HCT116 (cell line): ENCODE measurements around the gene FERMT3. TPM values are rescaled to one million over a fixed set of nuclear protein-coding genes. Genes with fewer than 3 reads are reported as not detected.

Experiments
- ATAC-seq: fragments of 200-7000 bp; cut with Tn5 transposase; 2 replicates; pipeline ENCODE4 v1.9.1; 2020; ENCODE audit warnings: mild to moderate bottlenecking, moderate library complexity
- BruUV-seq: library from RNA; stranded (reverse); fragments of 400-500 nt; replicated peaks from 2 replicates; lab custom pipeline; 2021; lab: Mats Ljungman, UMichigan
- CTCF ChIA-PET: fragments of 300-600 bp; sonication (Branson Sonifier 250); formaldehyde crosslinking; loops from one replicate; lab custom pipeline; 2021; ENCODE audit warnings: antibody characterized with exemption; lab: Charles Lee
- POLR2A ChIA-PET: fragments of 300-600, 350-600 bp; sonication (Branson Sonifier 250); formaldehyde crosslinking; loops from one replicate; lab custom pipeline; 2021; ENCODE audit warnings: antibody characterized with exemption; lab: Charles Lee
- RAD21 ChIA-PET, 2 experiments: fragments of 300-600 bp; sonication (Branson Sonifier 250); formaldehyde crosslinking; loops; one replicate each; lab custom pipeline; 2023; ENCODE audit warnings: low total read pairs in 2 of 2; ENCODE audit not compliant: uncharacterized antibody in 2 of 2, unreplicated experiment in 2 of 2, low non-redundant PET in 1 of 2; lab: Charles Lee
- DNase-seq: peaks from one replicate; pipeline ENCODE4 v3.0.0-alpha.2; 2010; ENCODE audit warnings: low read depth, low spot score
- H2AFZ ChIP-seq: fragments of 200-600 bp; shearing (Covaris generic), sonication (generic); 2 replicates; pipeline ENCODE4 v1.6.1; 2017; ENCODE audit warnings: low read depth, mixed run types, mixed read lengths, antibody characterized with exemption, low read length; ENCODE audit not compliant: poor library complexity, severe bottlenecking
- H3K27ac ChIP-seq: 2 replicates; pipeline ENCODE4 v1.5.1; 2012; ENCODE audit warnings: low read depth, low read length
- H3K27me3 ChIP-seq: fragments of 200-600 bp; sonication (generic); 2 replicates; pipeline ENCODE4 v1.6.1; 2016; ENCODE audit warnings: mixed run types, low read length, mixed read lengths; ENCODE audit not compliant: insufficient read depth
- H3K36me3 ChIP-seq, 2 experiments: fragments of 200-500 bp in 1 of 2; fragments of 200-600 bp in 1 of 2; sonication (Bioruptor generic) in 1 of 2; sonication (generic) in 1 of 2; 2 replicates each; pipeline versions ENCODE4 v1.5.1 to v1.6.1; 2014 to 2016; ENCODE audit warnings: low read length in 2 of 2, inconsistent platforms in 1 of 2, mixed read lengths in 1 of 2, mixed run types in 1 of 2; ENCODE audit not compliant: insufficient read depth in 2 of 2, control insufficient read depth in 1 of 2
- H3K4me1 ChIP-seq, 2 experiments: fragments of 200-600 bp in 1 of 2; sonication (generic) in 1 of 2; 2 replicates each; pipeline versions ENCODE4 v1.5.1 to v1.6.1; 2012 to 2017; ENCODE audit warnings: low read length in 2 of 2, inconsistent platforms in 1 of 2, mild to moderate bottlenecking in 1 of 2, mixed read lengths in 1 of 2, mixed run types in 1 of 2, moderate library complexity in 1 of 2; ENCODE audit not compliant: insufficient read depth in 2 of 2, control insufficient read depth in 1 of 2
- H3K4me2 ChIP-seq: fragments of 200-600 bp; sonication (generic); 2 replicates; pipeline ENCODE4 v1.6.1; 2017; ENCODE audit warnings: mixed run types, low read length, mixed read lengths
- H3K4me3 ChIP-seq, 2 experiments: fragments of 200-600 bp in 1 of 2; sonication (generic) in 1 of 2; replicated peaks in 1 of 2; 2 replicates each; pipeline ENCODE4 v1.5.1; 2011 to 2016; ENCODE audit warnings: low read length in 2 of 2, control low read depth in 1 of 2, low read depth in 1 of 2, mild to moderate bottlenecking in 1 of 2, mixed read lengths in 1 of 2, mixed run types in 1 of 2
- H3K79me2 ChIP-seq: fragments of 200-600 bp; sonication (generic); 2 replicates; pipeline ENCODE4 v1.6.1; 2017; ENCODE audit warnings: mild to moderate bottlenecking, mixed run types, low read length, moderate library complexity, mixed read lengths; ENCODE audit not compliant: insufficient read depth
- H3K9ac ChIP-seq: fragments of 200-600 bp; sonication (generic); 2 replicates; pipeline ENCODE4 v1.6.1; 2016; ENCODE audit warnings: low read length, mixed read lengths
- H3K9me2 ChIP-seq: fragments of 200-600 bp; sonication (generic), shearing (Covaris generic); 2 replicates; pipeline ENCODE4 v1.6.1; 2017; ENCODE audit warnings: mixed run types, mild to moderate bottlenecking, moderate library complexity; ENCODE audit not compliant: insufficient read depth
- H3K9me3 ChIP-seq, 2 experiments: fragments of 200-500 bp in 1 of 2; fragments of 200-600 bp in 1 of 2; sonication (Bioruptor generic) in 1 of 2; sonication (generic) in 1 of 2; 2 replicates each; pipeline ENCODE4 v1.6.1; 2014 to 2017; ENCODE audit warnings: low read length in 2 of 2, mixed read lengths in 2 of 2, inconsistent platforms in 1 of 2, low read depth in 1 of 2, mild to moderate bottlenecking in 1 of 2, mixed run types in 1 of 2, moderate library complexity in 1 of 2; ENCODE audit not compliant: control insufficient read depth in 1 of 2, insufficient read depth in 1 of 2
- H4K20me1 ChIP-seq: fragments of 200-600 bp; sonication (generic), shearing (Covaris generic); 2 replicates; pipeline ENCODE4 v1.6.1; 2017; ENCODE audit warnings: mixed run types, mild to moderate bottlenecking, moderate library complexity; ENCODE audit not compliant: insufficient read depth
- CBX3 ChIP-seq: IDR thresholded peaks from 2 replicates; pipeline ENCODE4 v1.6.1; 2012; ENCODE audit warnings: low read depth
- CTCF ChIP-seq, 3 experiments: fragments of 200-600 bp in 1 of 3; sonication (generic) in 1 of 3; IDR thresholded peaks in 2 of 3; conservative IDR thresholded peaks in 1 of 3; 2 replicates each; pipeline ENCODE4 v1.5.1; 2012 to 2017; ENCODE audit warnings: low read depth in 2 of 3, low read length in 2 of 3, antibody characterized with exemption in 1 of 3, borderline replicate concordance in 1 of 3, control low read depth in 1 of 3, mild to moderate bottlenecking in 1 of 3, mixed read lengths in 1 of 3, mixed run types in 1 of 3, moderate library complexity in 1 of 3; ENCODE audit not compliant: insufficient read depth in 1 of 3
- POLR2A ChIP-seq: IDR thresholded peaks from 2 replicates; pipeline ENCODE4 v1.7.0; 2011; ENCODE audit warnings: borderline replicate concordance; ENCODE audit not compliant: insufficient read depth, insufficient read length; ENCODE audit errors: extremely low read depth
- POLR2AphosphoS5 ChIP-seq: IDR thresholded peaks from 2 replicates; pipeline ENCODE4 v1.6.1; 2011; ENCODE audit warnings: mild to moderate bottlenecking, low read depth, low read length, moderate library complexity
- REST ChIP-seq: IDR thresholded peaks from 2 replicates; pipeline ENCODE4 v1.6.1; 2012; ENCODE audit warnings: low read depth
- YY1 ChIP-seq: IDR thresholded peaks from 2 replicates; pipeline ENCODE4 v1.6.1; 2011; ENCODE audit warnings: low read length, low read depth, moderate library complexity, mild to moderate bottlenecking; ENCODE audit not compliant: insufficient replicate concordance; ENCODE audit errors: extremely low read depth
- ZBTB33 ChIP-seq: IDR thresholded peaks from 2 replicates; pipeline ENCODE4 v1.6.1; 2011; ENCODE audit warnings: mild to moderate bottlenecking, low read length, moderate library complexity; ENCODE audit not compliant: insufficient replicate concordance; ENCODE audit errors: extremely low read depth
- intact Hi-C: fragments of 100-400 bp; cut with micrococcal nuclease; formaldehyde crosslinking; loops from 2 replicates; pipeline ENCODE4 v1.10.0; 2022
- total RNA-seq: library from RNA; stranded (reverse); gene quantifications from one replicate; pipeline ENCODE4 v1.2.1, GENCODE V29; 2021; ENCODE audit not compliant: unreplicated experiment

Gene FERMT3
- total RNA-seq, 1 experiment from 2014 or later: 4.3 TPM

GRCh38 chr11:64181506-64182411 lies 24.8 kb upstream of the FERMT3 start:
- Histone ChIP-seq H3K27me3 (no peaks in the 10 kb centered on the region), H3K36me3 (no peaks in the 10 kb centered on the region), H3K4me3 (peak overlapping the region; percentile 22 to 41), H4K20me1 (no peaks in the 10 kb centered on the region), H3K4me2 (peak overlapping the region; percentile 81), H3K4me1 (peaks cover 24 to 46% of the 10 kb centered on the region in 2 experiments), H3K79me2 (peaks cover 26% of the 10 kb centered on the region), H3K27ac (peak overlapping the region; percentile 56), H2AFZ (no peak overlapping the region), H3K9me2 (no peaks in the 10 kb centered on the region), H3K9me3 (no peaks in the 10 kb centered on the region), H3K9ac (peak overlapping the region; percentile 54)
- BruUV-seq: no TSS peak
- peak; percentile 72 for DNase-seq
- ChIA-PET RAD21 (no interaction called here), CTCF (interaction anchor here (1.2 to 1.4 kb wide), 2 partner anchors 22 to 119 kb away, joined by 4 to 9 read pairs; no protein-coding TSS in a partner anchor), POLR2A (interaction anchor here (0.8 to 1.0 kb wide), 3 partner anchors 16 to 167 kb away, joined by 3 read pairs; partner anchors contain the start of genes MACROD1 and PPP1R14B)
- peak; percentile 61 for ATAC-seq
- TF ChIP-seq REST: no peak
- peak; percentile 92 for TF ChIP-seq POLR2A
- peak; percentile 96 for TF ChIP-seq POLR2AphosphoS5
- no peak for TF ChIP-seq YY1
- no peak for TF ChIP-seq CBX3
- peak; percentile 40 for TF ChIP-seq ZBTB33
- no peak for TF ChIP-seq CTCF (IDR thresholded peaks at IDR 0.05 in 2 of 3, conservative IDR thresholded peaks at IDR 0.05 in 1 of 3; ENCODE audit: borderline replicate concordance in 1 of 3, insufficient read depth in 1 of 3, low read depth in 2 of 3, low read length in 2 of 3)
- intact Hi-C loops: no loop called here
